OCI-LY3 (cell line): ENCODE data around the gene GPHN.

Source experiments
- CTCF ChIP-seq: fragments of 200-600, 300-600 bp; sonication (generic); IDR thresholded peaks from 2 replicates; pipeline ENCODE4 v1.5.1; 2014; ENCODE audit warnings: antibody characterized with exemption, low read length, low read depth
- EZH2phosphoT487 ChIP-seq: fragments of 200-600 bp; shearing (Covaris generic); IDR thresholded peaks from 2 replicates; pipeline ENCODE4 v1.6.1; 2018; ENCODE audit warnings: antibody characterized with exemption, mixed run types, low read depth

GRCh38 chr14:66601932-66602578 lies 94.1 kb downstream of the GPHN start:
- TF ChIP-seq CTCF (no peak), EZH2phosphoT487 (no peak)
